Mesenchymal stem cell (in vitro differentiated cells and primary cell): ENCODE measurements around the gene PLXNC1.

Source experiments
- DNase-seq: peaks from one replicate; pipeline ENCODE4 v3.0.0-alpha.2; 2013
- H2AFZ ChIP-seq: one replicate; pipeline ENCODE4 v1.6.1; 2013; ENCODE audit warnings: low read depth, mild to moderate bottlenecking, control low read depth, inconsistent platforms, low read length, moderate library complexity
- H2AK5ac ChIP-seq: 2 replicates; pipeline ENCODE4 v1.6.1; 2013; ENCODE audit warnings: low read length, moderate library complexity, mild to moderate bottlenecking, inconsistent platforms; ENCODE audit not compliant: severe bottlenecking
- H2BK120ac ChIP-seq: one replicate; pipeline ENCODE4 v1.6.1; 2013; ENCODE audit warnings: low read depth, mild to moderate bottlenecking, inconsistent platforms, low read length, moderate library complexity
- H2BK12ac ChIP-seq, 2 experiments: one replicate each; pipeline ENCODE4 v1.6.1; 2013; ENCODE audit warnings: inconsistent platforms in 2 of 2, low read length in 2 of 2, mild to moderate bottlenecking in 2 of 2, moderate library complexity in 2 of 2, control low read depth in 1 of 2
- H2BK15ac ChIP-seq: one replicate; pipeline ENCODE4 v1.6.1; 2013; ENCODE audit warnings: mild to moderate bottlenecking, low read depth, inconsistent platforms; ENCODE audit not compliant: poor library complexity, severe bottlenecking
- H2BK5ac ChIP-seq: 2 replicates; pipeline ENCODE4 v1.6.1; 2013; ENCODE audit warnings: low read depth, mild to moderate bottlenecking, low read length, control low read depth, inconsistent platforms; ENCODE audit not compliant: poor library complexity, severe bottlenecking
- H3K14ac ChIP-seq, 2 experiments: one replicate each; pipeline ENCODE4 v1.6.1; 2013; ENCODE audit warnings: inconsistent platforms in 2 of 2, low read length in 2 of 2, control low read depth in 1 of 2, mild to moderate bottlenecking in 1 of 2, moderate library complexity in 1 of 2
- H3K18ac ChIP-seq, 2 experiments: one replicate each; pipeline ENCODE4 v1.6.1; 2013; ENCODE audit warnings: inconsistent platforms in 2 of 2, low read length in 2 of 2, control low read depth in 1 of 2, low read depth in 1 of 2, mild to moderate bottlenecking in 1 of 2
- H3K23ac ChIP-seq, 2 experiments: one replicate each; pipeline ENCODE4 v1.6.1; 2013; ENCODE audit warnings: inconsistent platforms in 2 of 2, low read length in 2 of 2, mild to moderate bottlenecking in 2 of 2, moderate library complexity in 2 of 2, control low read depth in 1 of 2
- H3K27ac ChIP-seq: 2 replicates; pipeline ENCODE4 v1.5.1; 2013; ENCODE audit warnings: mild to moderate bottlenecking, moderate library complexity, low read length, control low read depth, inconsistent platforms; ENCODE audit not compliant: poor library complexity, severe bottlenecking
- H3K27me3 ChIP-seq, 2 experiments: 2 replicates each; pipeline versions ENCODE4 v1.6.1 to v1.7.0; 2013; ENCODE audit warnings: low read length in 2 of 2, mild to moderate bottlenecking in 2 of 2, moderate library complexity in 2 of 2, control low read depth in 1 of 2, inconsistent platforms in 1 of 2; ENCODE audit not compliant: control insufficient read depth in 1 of 2, insufficient read depth in 1 of 2
- H3K36me3 ChIP-seq, 2 experiments: 2 replicates each; pipeline versions ENCODE4 v1.6.1 to v1.7.0; 2013; ENCODE audit warnings: low read length in 2 of 2, control low read depth in 1 of 2, inconsistent platforms in 1 of 2, low read depth in 1 of 2, mild to moderate bottlenecking in 1 of 2; ENCODE audit not compliant: insufficient read depth in 2 of 2, control insufficient read depth in 1 of 2
- H3K4ac ChIP-seq, 2 experiments: one replicate each; pipeline ENCODE4 v1.6.1; 2013; ENCODE audit warnings: inconsistent platforms in 2 of 2, low read length in 2 of 2, mild to moderate bottlenecking in 2 of 2, moderate library complexity in 2 of 2, control low read depth in 1 of 2, low read depth in 1 of 2
- H3K4me1 ChIP-seq: 2 replicates; pipeline ENCODE4 v1.6.1; 2013; ENCODE audit warnings: low read depth, low read length, control low read depth; ENCODE audit not compliant: control insufficient read depth, insufficient read depth
- H3K4me2 ChIP-seq: 2 replicates; pipeline ENCODE4 v1.6.1; 2013; ENCODE audit warnings: low read length, mild to moderate bottlenecking, inconsistent platforms; ENCODE audit not compliant: poor library complexity, severe bottlenecking
- H3K4me3 ChIP-seq, 2 experiments: 2 replicates each; pipeline versions ENCODE4 v1.5.1 to v1.7.0; 2013; ENCODE audit warnings: low read length in 2 of 2, mild to moderate bottlenecking in 2 of 2, control low read depth in 1 of 2, low read depth in 1 of 2; ENCODE audit not compliant: insufficient read depth in 1 of 2
- H3K79me1 ChIP-seq: replicated peaks from 2 replicates; pipeline ENCODE4 v1.6.1; 2013; ENCODE audit warnings: mild to moderate bottlenecking, control low read depth, low read length, inconsistent platforms; ENCODE audit not compliant: poor library complexity, severe bottlenecking
- H3K9ac ChIP-seq: 2 replicates; pipeline ENCODE4 v1.7.0; 2013; ENCODE audit warnings: mild to moderate bottlenecking, low read length, moderate library complexity
- H3K9me3 ChIP-seq: 2 replicates; pipeline ENCODE4 v1.7.0; 2013; ENCODE audit warnings: mild to moderate bottlenecking, low read length; ENCODE audit not compliant: control insufficient read depth
- H4K8ac ChIP-seq: one replicate; pipeline ENCODE4 v1.6.1; 2013; ENCODE audit warnings: inconsistent platforms, mild to moderate bottlenecking, low read length, moderate library complexity
- H4K91ac ChIP-seq: one replicate; pipeline ENCODE4 v1.6.1; 2013; ENCODE audit warnings: mild to moderate bottlenecking, low read length, inconsistent platforms
- WGBS: methylation state at CpG from one replicate; pipeline ENCODE4 v1.1.7; 2013; ENCODE audit warnings: mixed read lengths; 5-methylcytosine and 5-hydroxymethylcytosine counted together

PLXNC1 gene

GRCh38 chr12:94144781-94145180, 3.6 kb upstream of the PLXNC1 start:
- Histone ChIP-seq H3K79me1 (no peaks in the 10 kb centered on the region), H3K18ac (no peak overlapping the region), H2BK5ac (no peak overlapping the region), H4K91ac (no peak overlapping the region), H2AK5ac (peak overlapping the region; percentile 33), H3K36me3 (no peaks in the 10 kb centered on the region), H2BK120ac (no peak overlapping the region), H3K4me1 (peaks cover 27% of the 10 kb centered on the region), H2BK15ac (no peak overlapping the region), H3K9ac (no peak overlapping the region), H3K14ac (no peak overlapping the region), H3K9me3 (no peaks in the 10 kb centered on the region), H3K4me3 (no peak overlapping the region), H3K23ac (no peak overlapping the region), H3K27me3 (peaks cover 38 to 52% of the 10 kb centered on the region in 2 experiments), H2AFZ (no peak overlapping the region), H2BK12ac (no peak overlapping the region), H3K4me2 (no peak overlapping the region), H3K27ac (no peak overlapping the region), H3K4ac (no peak overlapping the region), H4K8ac (no peak overlapping the region)
- no peak for DNase-seq
- 93% methylated on average over 2 of the region's 3 CpGs for WGBS

GRCh38 chr12:94145191-94145983, 3.0 kb upstream of the PLXNC1 start:
- H3K9me3 ChIP-seq, result no peaks in the 10 kb centered on the region
- no peaks in the 10 kb centered on the region for H3K36me3 ChIP-seq
- H3K79me1 ChIP-seq, result no peaks in the 10 kb centered on the region
- no peak overlapping the region for H3K4me2 ChIP-seq
- no peak overlapping the region for H2BK15ac ChIP-seq
- no peak overlapping the region for H2AK5ac ChIP-seq
- peak overlapping the region; percentile 23 for H3K9ac ChIP-seq
- H4K8ac ChIP-seq, result no peak overlapping the region
- H3K23ac ChIP-seq, result no peak overlapping the region
- DNase-seq, result peak; percentile 30
- no peak overlapping the region for H2BK5ac ChIP-seq
- no peak overlapping the region for H2AFZ ChIP-seq
- H3K4me1 ChIP-seq, result peaks cover 29% of the 10 kb centered on the region
- 68% methylated on average over 11 of the region's 12 CpGs for WGBS
- no peak overlapping the region for H2BK12ac ChIP-seq
- H3K4me3 ChIP-seq, result no peak overlapping the region
- H3K14ac ChIP-seq, result no peak overlapping the region
- no peak overlapping the region for H4K91ac ChIP-seq
- no peak overlapping the region for H3K27ac ChIP-seq
- H2BK120ac ChIP-seq, result no peak overlapping the region
- H3K18ac ChIP-seq, result no peak overlapping the region
- no peak overlapping the region for H3K4ac ChIP-seq
- peaks cover 40 to 55% of the 10 kb centered on the region in 2 experiments for H3K27me3 ChIP-seq

- no peak overlapping the region for H3K27ac ChIP-seq
- no peak overlapping the region for H2AK5ac ChIP-seq
- peaks cover 30% of the 10 kb centered on the region for H3K4me1 ChIP-seq
- DNase-seq, result no peak
- no peak overlapping the region for H2BK120ac ChIP-seq
- no peaks in the 10 kb centered on the region for H3K9me3 ChIP-seq
- H3K36me3 ChIP-seq, result no peaks in the 10 kb centered on the region
- H2AFZ ChIP-seq, result no peak overlapping the region
- WGBS, result 77% methylated on average over 9 of the region's 9 CpGs
- no peak overlapping the region for H3K4me3 ChIP-seq
- H3K4ac ChIP-seq, result no peak overlapping the region
- H3K14ac ChIP-seq, result no peak overlapping the region
- H3K9ac ChIP-seq, result no peak overlapping the region
- no peak overlapping the region for H3K4me2 ChIP-seq
- peaks cover 48 to 62% of the 10 kb centered on the region in 2 experiments for H3K27me3 ChIP-seq
- H3K18ac ChIP-seq, result no peak overlapping the region
- H3K79me1 ChIP-seq, result no peaks in the 10 kb centered on the region
- H4K8ac ChIP-seq, result no peak overlapping the region
- no peak overlapping the region for H2BK12ac ChIP-seq
- H2BK5ac ChIP-seq, result no peak overlapping the region
- H3K23ac ChIP-seq, result no peak overlapping the region
- H4K91ac ChIP-seq, result no peak overlapping the region
- H2BK15ac ChIP-seq, result no peak overlapping the region
Measured at GRCh38 chr12:94146166-94146936, 2.0 kb upstream of the PLXNC1 start.

GRCh38 chr12:94147387-94147990, 888 bp upstream of the PLXNC1 start:
- Histone ChIP-seq H3K79me1 (no peaks in the 10 kb centered on the region), H3K27me3 (peaks cover 58 to 71% of the 10 kb centered on the region in 2 experiments), H2BK15ac (no peak overlapping the region), H3K23ac (no peak overlapping the region), H2BK5ac (no peak overlapping the region), H3K4ac (no peak overlapping the region), H4K91ac (no peak overlapping the region), H3K27ac (no peak overlapping the region), H4K8ac (no peak overlapping the region), H2BK12ac (no peak overlapping the region), H3K9me3 (no peaks in the 10 kb centered on the region), H3K4me3 (peak overlapping the region in 1 of 2 experiments; percentile 61), H3K14ac (no peak overlapping the region), H3K18ac (no peak overlapping the region), H2AFZ (no peak overlapping the region), H3K4me1 (peaks cover 30% of the 10 kb centered on the region), H2BK120ac (no peak overlapping the region), H3K9ac (no peak overlapping the region), H2AK5ac (no peak overlapping the region), H3K36me3 (no peaks in the 10 kb centered on the region), H3K4me2 (peak overlapping the region; percentile 90)
- 55% methylated on average over 11 of the region's 13 CpGs for WGBS
- no peak for DNase-seq
